GM23248 (cell line): ENCODE results near the gene ITGA8. TPM values are rescaled to one million over a fixed set of nuclear protein-coding genes. Genes with fewer than 3 reads are reported as not detected.
A peak's percentile ranks its signal among the peaks of the same experiment; 100 is the strongest.
"Not testable (repeated sequence)": the region's sequence is repeated elsewhere in the genome, so short reads cannot be mapped to it uniquely, and the experiment has no call there.

Experiments
- DNase-seq: peaks from one replicate; pipeline ENCODE4 v3.0.0-alpha.2; 2015
- H2AFZ ChIP-seq: fragments of 200-600 bp; sonication (generic); 2 replicates; pipeline ENCODE4 v1.6.1; 2016; ENCODE audit warnings: antibody characterized with exemption
- H3F3A ChIP-seq: fragments of 200-600 bp; sonication (generic); 2 replicates; pipeline ENCODE4 v1.6.1; 2016; ENCODE audit warnings: mild to moderate bottlenecking, antibody characterized with exemption, mixed run types; ENCODE audit not compliant: insufficient read depth
- H3K27ac ChIP-seq: fragments of 200-600 bp; sonication (generic); 2 replicates; pipeline ENCODE4 v1.5.1; 2016; ENCODE audit warnings: mild to moderate bottlenecking
- H3K27me3 ChIP-seq: fragments of 200-600 bp; sonication (generic); replicated peaks from 2 replicates; pipeline ENCODE4 v1.6.1; 2016; ENCODE audit warnings: mild to moderate bottlenecking; ENCODE audit not compliant: insufficient read depth
- H3K36me3 ChIP-seq: fragments of 200-600 bp; sonication (generic); 2 replicates; pipeline ENCODE4 v1.6.1; 2016; ENCODE audit warnings: low read depth, mild to moderate bottlenecking
- H3K4me1 ChIP-seq: fragments of 200-600 bp; sonication (generic); 2 replicates; pipeline ENCODE4 v1.6.1; 2016; ENCODE audit warnings: mild to moderate bottlenecking; ENCODE audit not compliant: insufficient read depth
- H3K4me2 ChIP-seq: fragments of 200-600 bp; sonication (generic); one replicate; pipeline ENCODE4 v1.6.1; 2016; ENCODE audit warnings: mild to moderate bottlenecking; ENCODE audit not compliant: unreplicated experiment
- H3K4me3 ChIP-seq: fragments of 200-600 bp; sonication (generic); 2 replicates; pipeline ENCODE4 v1.5.1; 2016; ENCODE audit warnings: mild to moderate bottlenecking
- H3K79me2 ChIP-seq: fragments of 200-600 bp; sonication (generic); 2 replicates; pipeline ENCODE4 v1.6.1; 2016; ENCODE audit warnings: mild to moderate bottlenecking; ENCODE audit not compliant: insufficient read depth
- H3K9ac ChIP-seq: fragments of 200-600 bp; sonication (generic); 2 replicates; pipeline ENCODE4 v1.6.1; 2016; ENCODE audit warnings: mild to moderate bottlenecking
- H3K9me2 ChIP-seq: fragments of 200-600 bp; sonication (generic); 2 replicates; pipeline ENCODE4 v1.6.1; 2016; ENCODE audit warnings: mixed run types, mild to moderate bottlenecking, moderate library complexity; ENCODE audit not compliant: insufficient read depth
- H3K9me3 ChIP-seq: fragments of 200-600 bp; sonication (generic); one replicate; pipeline ENCODE4 v1.6.1; 2017; ENCODE audit warnings: low read depth
- H4K20me1 ChIP-seq: fragments of 200-600 bp; sonication (generic); 2 replicates; pipeline ENCODE4 v1.6.0; 2016; ENCODE audit not compliant: insufficient read depth
- EZH2 ChIP-seq: fragments of 200-600 bp; sonication (generic); IDR thresholded peaks from 2 replicates; pipeline ENCODE4 v1.6.1; 2018; ENCODE audit warnings: antibody characterized with exemption, mild to moderate bottlenecking; ENCODE audit not compliant: insufficient read depth, poor library complexity, severe bottlenecking
- EZH2phosphoT487 ChIP-seq: fragments of 200-600 bp; sonication (generic); IDR thresholded peaks from 2 replicates; pipeline ENCODE4 v1.6.1; 2018; ENCODE audit warnings: antibody characterized with exemption, moderate library complexity, mild to moderate bottlenecking, low read depth; ENCODE audit not compliant: insufficient read depth
- WGBS, 2 experiments: methylation state at CpG; one replicate each; pipeline ENCODE4 v1.1.6; 2015 to 2017; ENCODE audit warnings: low lambda C conversion rate in 2 of 2, low coverage in 1 of 2; ENCODE audit errors: missing lambda C conversion rate in 2 of 2; 5-methylcytosine and 5-hydroxymethylcytosine counted together
- in situ Hi-C: fragments of 300-500 bp; cut with MboI; formaldehyde crosslinking; loops from 2 replicates; pipeline ENCODE4 v1.15.0; 2020
- polyA plus RNA-seq: library from polyadenylated mRNA; unstranded; fragments of >200 nt; fragmentation: Nextera tagmentation; extraction: Ambion mirVana; gene quantifications from 2 replicates; pipeline ENCODE4 v1.2.1, GENCODE V29; 2016
- total RNA-seq: library from RNA; depleted of rRNA; stranded (reverse); fragments of >200 nt; shearing (Covaris generic); gene quantifications from 2 replicates; pipeline ENCODE4 v1.2.3, GENCODE V29; 2014

ITGA8 gene
- total and polyA plus RNA-seq, 2 experiments from 2014 or later, result 0.32 TPM; not detected in 1

- no peak for TF ChIP-seq EZH2
- no peak for TF ChIP-seq EZH2phosphoT487
- no peaks in the 10 kb centered on the region for H3K9me3 ChIP-seq
- no peak overlapping the region for H3K27ac ChIP-seq
- no peak overlapping the region for H3K4me2 ChIP-seq
- peaks cover 11% of the 10 kb centered on the region for H3K4me1 ChIP-seq
- H3K4me3 ChIP-seq, result no peak overlapping the region
- no peaks in the 10 kb centered on the region for H3K27me3 ChIP-seq
- in situ Hi-C loops, result no loop called here
- no peaks in the 10 kb centered on the region for H3K9me2 ChIP-seq
- H3K36me3 ChIP-seq, result no peaks in the 10 kb centered on the region
- no peak overlapping the region for H2AFZ ChIP-seq
- H4K20me1 ChIP-seq, result no peaks in the 10 kb centered on the region
- no peaks in the 10 kb centered on the region for H3K79me2 ChIP-seq
- 78 to 81% methylated on average over 6 of the region's 6 CpGs for WGBS, 2 experiments
- H3K9ac ChIP-seq, result no peak overlapping the region
- H3F3A ChIP-seq, result 0 out of 2 replicates have a peak, but pooled peaks cover under 1% of the 10 kb centered on the region
- no peak for DNase-seq
Measured at GRCh38 chr10:15478429-15478828, 241.3 kb downstream of the ITGA8 start.

DNA sequence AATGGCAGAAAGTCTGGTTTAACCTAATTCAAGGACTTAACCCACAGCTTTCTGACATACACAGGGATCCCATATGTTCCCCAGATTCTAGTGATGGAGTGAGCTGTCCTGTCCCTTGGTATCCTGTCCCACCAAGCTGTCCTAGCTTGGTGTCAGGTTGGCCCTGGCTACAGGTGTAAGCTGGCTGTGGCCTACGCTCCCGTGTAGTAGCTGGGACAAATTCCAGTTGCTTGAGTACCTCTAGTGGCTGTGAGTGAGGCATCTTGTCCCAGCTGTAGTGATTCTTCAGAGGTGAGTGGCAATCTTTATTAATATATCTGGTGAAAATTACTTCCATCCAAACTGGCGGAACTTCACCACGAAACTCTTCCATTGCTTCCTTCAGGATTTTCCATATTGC lies 243.4 kb downstream of the ITGA8 start:
- no peaks in the 10 kb centered on the region for H3K36me3 ChIP-seq
- no peak overlapping the region for H3K27ac ChIP-seq
- H3K4me3 ChIP-seq, result no peak overlapping the region
- H3K4me2 ChIP-seq, result peak overlapping the region; percentile 62
- H3K9ac ChIP-seq, result no peak overlapping the region
- H3K4me1 ChIP-seq, result peaks cover 25% of the 10 kb centered on the region
- DNase-seq, result no peak
- in situ Hi-C loops, result no loop called here
- 85 to 88% methylated on average over 4 of the region's 4 CpGs for WGBS, 2 experiments
- H2AFZ ChIP-seq, result peak overlapping the region; percentile 12; the same call in 1 of the 2 replicates
- H3K79me2 ChIP-seq, result no peaks in the 10 kb centered on the region
- H3K9me3 ChIP-seq, result no peaks in the 10 kb centered on the region
- H3K27me3 ChIP-seq, result no peaks in the 10 kb centered on the region
- H3F3A ChIP-seq, result peaks cover 14% of the 10 kb centered on the region; the same call in 1 of the 2 replicates
- H4K20me1 ChIP-seq, result no peaks in the 10 kb centered on the region
- H3K9me2 ChIP-seq, result no peaks in the 10 kb centered on the region
- TF ChIP-seq EZH2phosphoT487, result no peak
- TF ChIP-seq EZH2, result no peak

DNA sequence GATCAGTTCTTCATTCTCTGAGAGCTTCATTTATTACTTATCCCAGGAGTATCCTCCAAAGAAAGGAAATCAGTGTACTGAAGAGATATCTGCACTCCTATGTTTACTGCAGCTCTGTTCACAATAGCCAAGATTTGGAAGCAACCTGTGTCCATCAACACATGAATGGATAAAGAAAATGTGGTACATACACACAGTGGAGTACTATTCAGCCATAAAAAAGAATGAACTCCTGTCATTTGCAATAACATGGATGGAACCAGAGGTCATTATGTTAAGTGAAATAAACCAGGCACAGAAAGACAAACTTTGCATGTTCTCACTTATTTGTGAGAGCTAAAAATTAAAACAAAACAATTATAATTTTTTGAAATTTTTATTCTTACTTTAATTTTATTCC lies 244.3 kb downstream of the ITGA8 start:
- in situ Hi-C loops, H3K4me2 ChIP-seq, H3K27ac ChIP-seq, H3K9me3 ChIP-seq, H3K9me2 ChIP-seq, H4K20me1 ChIP-seq, H3K9ac ChIP-seq, H3K79me2 ChIP-seq, H2AFZ ChIP-seq, H3K36me3 ChIP-seq, H3K4me3 ChIP-seq, DNase-seq, H3K27me3 ChIP-seq: not testable (repeated sequence)
- H3F3A ChIP-seq, result peaks cover 14% of the 10 kb centered on the region; the same call in 1 of the 2 replicates
- H3K4me1 ChIP-seq, result peaks cover 25% of the 10 kb centered on the region

GRCh38 chr10:15474671-15475070 lies 245.1 kb downstream of the ITGA8 start:
- Histone ChIP-seq H3F3A (peaks cover 14% of the 10 kb centered on the region; the same call in 1 of the 2 replicates), H3K4me2 (no peak overlapping the region), H3K27me3 (no peaks in the 10 kb centered on the region), H3K79me2 (no peaks in the 10 kb centered on the region), H3K9ac (no peak overlapping the region), H2AFZ (no peak overlapping the region), H3K36me3 (no peaks in the 10 kb centered on the region), H3K9me2 (no peaks in the 10 kb centered on the region), H4K20me1 (no peaks in the 10 kb centered on the region), H3K27ac (no peak overlapping the region), H3K4me3 (no peak overlapping the region), H3K9me3 (no peaks in the 10 kb centered on the region), H3K4me1 (peaks cover 25% of the 10 kb centered on the region)
- 55 to 66% methylated on average over 2 of the region's 2 CpGs for WGBS, 2 experiments
- in situ Hi-C loops, result no loop called here
- no peak for TF ChIP-seq EZH2phosphoT487
- TF ChIP-seq EZH2, result no peak
- DNase-seq, result no peak

DNA sequence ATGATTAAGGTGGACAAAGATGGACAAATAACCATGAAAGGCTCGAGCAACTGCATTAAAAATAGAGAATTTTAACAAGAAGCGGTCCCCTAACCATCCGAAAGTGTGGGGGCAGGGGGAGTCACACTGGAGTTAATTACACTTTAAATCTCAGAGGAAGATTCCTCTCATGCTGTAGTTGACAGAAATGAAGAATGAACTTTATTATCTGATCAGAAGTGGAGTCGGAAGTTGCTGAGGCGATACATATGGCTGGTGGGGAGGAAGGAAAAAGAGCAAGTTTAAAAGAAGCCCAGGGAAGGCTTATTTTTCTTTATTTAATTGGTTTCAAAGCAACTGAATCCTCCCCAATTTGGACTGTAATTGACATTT lies 246.3 kb downstream of the ITGA8 start:
- no peaks in the 10 kb centered on the region for H3K27me3 ChIP-seq
- H3K36me3 ChIP-seq, result no peaks in the 10 kb centered on the region
- H3K79me2 ChIP-seq, result no peaks in the 10 kb centered on the region
- H3K9me3 ChIP-seq, result no peaks in the 10 kb centered on the region
- WGBS, 2 experiments, result 75 to 77% methylated on average over 5 of the region's 5 CpGs
- peaks cover 25% of the 10 kb centered on the region for H3K4me1 ChIP-seq
- H3K4me3 ChIP-seq, result no peak overlapping the region
- no peak for DNase-seq
- in situ Hi-C loops, result no loop called here
- TF ChIP-seq EZH2 (no peak), EZH2phosphoT487 (no peak)
- H3K9me2 ChIP-seq, result no peaks in the 10 kb centered on the region
- peaks cover 14% of the 10 kb centered on the region; the same call in 1 of the 2 replicates for H3F3A ChIP-seq
- H4K20me1 ChIP-seq, result no peaks in the 10 kb centered on the region
- H3K27ac ChIP-seq, result no peak overlapping the region
- peak overlapping the region; percentile 9 for H3K4me2 ChIP-seq
- no peak overlapping the region for H3K9ac ChIP-seq
- H2AFZ ChIP-seq, result no peak overlapping the region
